Measurements from ENCODE around the gene CACNB4.

CACNB4 gene

DNA sequence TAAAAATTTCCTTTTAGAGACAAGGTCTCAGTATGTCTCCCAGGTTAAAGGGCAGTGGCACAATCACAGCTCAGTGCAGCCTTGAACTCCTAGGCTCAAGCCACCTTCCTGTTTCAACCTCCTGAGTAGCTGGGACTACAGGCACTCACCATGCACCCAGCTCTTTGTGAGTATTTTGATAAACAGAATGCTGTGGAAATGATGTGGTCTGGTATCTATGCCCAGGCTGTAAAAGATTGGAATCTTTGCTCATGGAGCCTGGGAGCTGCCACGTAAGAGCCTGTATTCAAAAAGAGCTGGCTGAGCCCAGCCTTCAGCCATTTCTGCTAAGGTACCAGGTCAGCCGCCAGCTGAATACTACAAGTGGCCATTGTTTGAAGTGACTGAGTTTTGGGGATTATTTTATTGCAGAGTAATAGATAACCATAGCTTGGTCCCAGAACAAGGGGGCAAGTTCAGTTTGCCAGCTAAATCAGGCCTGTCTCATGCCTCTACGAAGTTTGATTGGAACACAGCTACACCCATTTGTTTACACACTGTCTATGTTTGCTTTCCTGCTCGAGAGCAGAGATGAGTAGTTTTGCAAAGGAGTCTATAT is 249.3 kb downstream of the CACNB4 start:
- no peak for DNase-seq

DNA sequence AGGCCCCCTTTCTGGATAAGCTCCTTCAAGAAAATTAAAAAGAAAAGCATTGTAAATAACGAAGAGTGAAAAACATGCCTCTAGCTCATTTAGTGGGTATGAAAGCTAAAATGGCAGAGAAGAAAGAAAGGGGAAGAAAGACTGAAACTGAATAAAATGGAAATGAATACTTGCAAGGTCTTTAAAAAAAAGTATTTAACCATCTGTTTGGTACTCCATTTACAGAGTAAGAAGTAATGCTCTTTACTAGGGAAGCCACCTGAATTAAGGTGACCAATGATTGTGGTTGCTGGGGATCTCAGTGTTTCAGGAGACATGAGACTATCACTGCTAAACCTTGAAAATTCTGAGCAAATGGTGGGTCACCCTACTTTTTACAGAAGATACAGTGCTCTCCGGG is 253.0 kb downstream of the CACNB4 start:
- DNase-seq: no peak

DNA sequence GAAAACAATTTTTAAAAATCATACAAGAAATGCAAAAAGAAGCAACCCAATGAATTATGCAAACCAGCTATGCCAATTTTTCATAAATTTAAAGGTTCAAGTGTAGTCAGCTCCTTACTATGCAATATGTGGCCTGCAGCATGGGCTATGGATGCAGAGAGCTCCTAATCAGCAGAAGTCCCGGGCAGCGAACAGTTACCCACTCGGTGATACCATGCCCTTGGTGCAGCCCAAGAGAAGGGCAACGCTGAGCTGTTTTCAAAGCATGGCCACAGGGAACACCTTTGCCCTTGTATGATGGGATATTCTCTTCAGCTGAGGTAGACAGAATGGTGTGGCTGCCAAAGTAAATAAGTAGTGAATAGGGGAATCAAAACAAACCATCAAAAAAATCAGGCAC is 253.4 kb downstream of the CACNB4 start:
- no peak for DNase-seq

DNA sequence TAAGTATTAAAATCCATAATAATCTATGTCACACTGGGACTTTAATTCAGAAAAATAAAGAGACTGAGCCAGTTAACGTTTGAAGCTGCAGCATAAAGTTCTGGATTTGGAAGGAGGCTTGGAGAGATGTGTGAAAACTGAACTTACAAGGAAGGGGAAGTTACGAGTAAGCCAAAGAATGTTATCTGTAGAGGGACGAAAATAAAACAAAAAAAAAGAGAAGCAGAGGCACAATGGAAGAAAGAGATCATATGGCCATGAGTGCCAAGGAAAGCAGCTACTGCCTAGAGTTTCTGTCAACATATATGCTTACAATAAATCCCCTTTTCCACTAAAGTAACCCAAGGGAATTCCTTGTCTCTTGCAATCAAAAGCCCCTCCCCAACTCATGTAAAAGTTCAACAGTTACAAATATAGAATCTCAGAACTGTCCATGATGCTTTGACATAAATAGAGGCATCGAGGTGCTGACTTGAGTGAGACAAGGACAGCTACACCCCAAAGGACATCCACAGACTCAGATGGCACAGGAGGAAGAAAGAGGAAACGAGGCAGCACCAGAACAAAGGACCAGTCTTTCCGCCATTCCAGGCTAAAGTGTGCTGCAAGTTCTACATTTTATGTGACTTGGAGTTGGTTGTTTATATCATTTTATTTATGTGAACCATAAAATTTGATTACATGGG is 254.5 kb downstream of the CACNB4 start:
- DNase-seq: no peak

DNA sequence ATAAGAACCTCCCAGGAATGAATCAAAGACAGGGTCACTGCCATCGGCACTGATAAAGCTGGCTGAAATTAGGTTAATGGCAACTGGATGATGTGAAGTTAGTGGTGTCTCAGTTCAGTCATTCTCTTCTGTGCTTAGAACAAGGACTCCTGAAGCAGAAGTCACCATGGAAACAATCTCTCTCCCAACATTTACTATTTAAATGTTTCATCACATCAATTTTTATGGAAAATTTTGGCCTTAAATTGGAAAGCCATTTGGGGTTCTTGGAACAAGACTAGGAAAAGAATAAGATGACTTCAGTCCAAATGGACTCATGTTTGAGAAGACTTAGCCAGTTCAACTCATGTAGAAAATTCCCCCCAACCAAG is 255.2 kb downstream of the CACNB4 start:
- DNase-seq: no peak

DNA sequence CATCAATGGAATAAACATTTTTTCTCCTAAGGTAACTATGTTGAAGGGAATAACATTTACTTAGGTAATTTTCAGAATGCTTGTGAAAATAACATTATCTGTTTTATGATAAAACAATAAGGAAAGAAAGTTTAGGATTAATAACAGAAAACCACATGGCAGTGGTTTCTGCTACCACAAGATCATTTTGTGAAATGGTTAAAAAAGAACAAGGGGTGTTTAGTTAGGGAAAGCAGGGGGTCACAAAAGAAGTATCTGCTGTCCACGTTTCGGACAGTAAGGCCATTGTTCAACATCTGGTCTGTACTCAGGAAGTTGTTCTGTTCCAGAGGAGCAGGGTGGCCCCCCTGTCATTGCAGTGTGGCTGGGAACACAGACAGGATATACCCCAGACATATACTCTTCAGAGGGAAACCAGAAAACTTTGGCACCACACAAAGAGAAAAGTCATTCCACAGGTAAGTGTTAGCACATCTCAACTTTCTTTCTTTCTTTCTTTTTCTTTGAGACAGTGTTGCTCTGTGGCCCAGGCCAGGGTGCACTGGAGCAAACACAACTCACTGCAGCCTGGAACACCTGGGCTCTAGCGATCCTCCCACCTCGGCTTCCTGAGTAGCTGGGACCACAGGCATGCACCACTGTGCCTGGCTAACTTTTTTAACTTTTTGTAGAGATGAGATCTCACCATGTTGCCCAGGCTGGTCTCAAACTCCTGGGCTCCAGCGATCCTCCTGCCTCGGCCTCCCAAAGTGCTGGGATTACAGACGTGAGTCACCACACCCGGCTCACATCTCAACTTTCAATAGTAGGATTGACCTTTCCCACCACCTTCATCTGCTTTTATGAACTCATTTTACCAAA is 255.8 kb downstream of the CACNB4 start:
- DNase-seq: no peak

DNA sequence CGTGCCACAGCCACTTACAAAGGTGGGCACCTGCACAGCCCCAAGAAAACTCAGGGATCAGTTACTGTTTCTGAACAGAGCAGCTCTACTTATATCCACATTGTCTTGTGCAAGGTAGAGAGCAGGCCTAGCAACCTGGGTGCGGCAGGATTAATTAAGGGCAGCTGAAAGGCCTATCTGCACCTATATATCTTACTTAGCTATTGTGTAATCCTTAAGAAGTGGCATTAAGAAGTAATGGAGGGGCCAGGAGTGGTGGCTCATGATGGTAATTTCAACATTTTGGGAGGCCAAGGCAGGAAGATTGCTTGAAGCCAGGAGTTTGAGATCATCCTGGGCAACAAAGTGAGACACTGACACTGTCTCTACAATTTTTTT is 257.8 kb downstream of the CACNB4 start:
- DNase-seq: no peak

DNA sequence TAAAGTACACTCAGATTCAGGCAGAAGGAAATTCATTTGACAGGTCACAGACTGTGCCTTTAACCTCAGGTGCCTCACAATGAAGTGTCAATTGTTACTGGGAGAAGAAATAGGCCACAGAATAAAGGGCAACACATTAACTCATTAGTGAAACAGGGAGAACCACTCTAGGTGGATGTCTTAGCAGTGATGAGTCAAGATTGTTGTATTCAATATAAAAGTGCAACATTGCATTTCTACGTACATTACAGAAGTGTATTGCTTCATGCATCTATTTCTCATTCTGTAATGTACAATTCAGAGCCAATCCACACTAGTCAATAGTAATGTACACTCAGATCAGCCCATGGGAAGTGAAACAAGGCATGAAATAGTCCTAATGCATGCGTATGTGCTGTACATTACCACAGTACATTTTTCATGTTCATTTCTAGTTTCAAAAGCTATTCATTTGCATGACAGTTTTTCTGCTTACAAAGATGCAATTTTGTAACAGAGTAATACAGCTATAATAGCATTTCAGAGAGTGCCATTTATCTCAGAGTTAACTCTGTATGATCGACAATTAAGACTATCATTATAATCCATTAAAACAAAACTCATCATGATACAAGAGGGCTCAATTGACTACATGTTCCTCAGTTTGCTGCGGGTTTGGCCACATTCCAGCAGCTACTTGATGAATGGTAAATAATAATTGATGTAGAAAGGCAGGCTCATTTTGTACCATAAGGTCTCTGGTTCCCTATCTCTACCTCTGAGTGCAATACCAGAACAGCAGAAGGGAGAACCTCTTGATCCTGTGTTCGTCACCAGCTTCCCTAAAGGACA is 258.4 kb downstream of the CACNB4 start:
- no peak for DNase-seq

DNA sequence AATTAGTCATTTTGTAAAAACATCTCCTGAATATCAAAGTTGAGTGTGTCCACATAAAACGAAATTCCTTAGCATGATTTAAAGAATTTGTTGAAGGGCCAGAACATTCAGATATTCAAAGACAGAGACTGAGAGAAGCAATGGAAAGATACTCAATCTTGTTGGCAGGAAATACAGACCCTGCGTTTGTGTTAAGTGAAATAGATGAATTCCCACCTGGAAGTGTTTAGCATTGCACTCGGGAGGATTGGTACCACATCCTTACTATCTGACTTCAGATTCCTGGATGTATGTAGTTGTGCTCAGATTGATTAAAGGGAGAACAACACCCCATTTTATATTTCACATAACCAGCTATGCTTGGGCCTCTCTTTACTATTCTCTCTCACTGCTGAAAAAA is 260.9 kb downstream of the CACNB4 start:
- no peak for DNase-seq

DNA sequence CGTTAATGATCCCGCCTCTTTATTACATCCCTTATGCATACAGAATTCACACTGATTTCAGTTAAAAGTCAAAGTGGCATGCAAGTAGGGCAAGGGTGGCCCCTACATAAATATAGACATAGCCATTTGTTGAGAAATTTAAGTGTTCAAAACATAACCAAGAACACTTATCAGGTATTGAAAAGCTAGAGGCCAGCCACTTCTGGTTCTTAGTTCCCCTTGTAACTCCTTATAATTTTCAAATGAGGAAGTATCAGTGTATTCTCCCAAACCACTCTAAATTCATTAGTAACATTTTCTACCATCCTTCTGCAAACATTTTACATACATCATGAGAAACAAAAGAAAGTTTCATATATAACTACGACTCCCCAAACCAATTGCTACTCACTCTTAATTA is 264.9 kb downstream of the CACNB4 start:
- DNase-seq: no peak

DNA sequence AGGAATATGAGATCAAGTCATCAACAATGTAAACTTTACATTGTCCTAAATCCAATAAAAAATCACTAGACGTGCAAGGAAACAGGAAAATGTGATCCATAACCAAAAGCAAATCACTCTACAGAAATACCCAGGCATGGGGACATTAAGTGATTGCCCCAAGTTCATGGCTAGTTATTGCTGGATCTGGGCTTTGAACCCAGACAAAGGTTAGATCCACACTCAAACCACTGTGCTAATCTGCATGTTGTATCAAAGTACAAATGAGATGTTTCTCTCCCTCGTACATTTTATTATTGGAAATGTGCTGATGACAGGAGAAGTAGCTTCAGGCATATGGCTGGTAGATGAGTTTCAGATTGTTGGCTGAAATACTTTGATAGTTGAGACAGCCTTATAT is 267.9 kb downstream of the CACNB4 start:
- no peak for DNase-seq

DNA sequence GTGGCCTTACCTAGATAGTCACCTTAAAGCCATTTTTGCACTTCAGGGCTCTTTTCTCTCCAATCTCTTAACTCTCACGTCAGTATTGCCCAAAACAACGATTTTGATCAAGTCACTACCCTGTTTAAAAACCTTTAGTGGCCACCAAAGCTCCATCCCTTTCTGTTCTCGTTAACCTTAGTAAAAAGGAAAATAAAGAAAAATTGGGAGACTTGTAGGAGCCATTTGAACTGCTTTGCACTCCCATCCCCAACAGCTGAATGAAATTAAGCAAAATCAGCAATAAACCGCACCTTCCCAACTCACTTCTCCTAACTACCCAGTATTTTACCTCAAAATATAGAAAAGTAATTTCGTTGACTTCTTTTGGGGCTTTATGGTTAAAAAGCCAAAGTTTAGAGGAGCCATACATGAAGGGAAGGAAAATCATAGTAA is 269.9 kb downstream of the CACNB4 start:
- DNase-seq: no peak

DNA sequence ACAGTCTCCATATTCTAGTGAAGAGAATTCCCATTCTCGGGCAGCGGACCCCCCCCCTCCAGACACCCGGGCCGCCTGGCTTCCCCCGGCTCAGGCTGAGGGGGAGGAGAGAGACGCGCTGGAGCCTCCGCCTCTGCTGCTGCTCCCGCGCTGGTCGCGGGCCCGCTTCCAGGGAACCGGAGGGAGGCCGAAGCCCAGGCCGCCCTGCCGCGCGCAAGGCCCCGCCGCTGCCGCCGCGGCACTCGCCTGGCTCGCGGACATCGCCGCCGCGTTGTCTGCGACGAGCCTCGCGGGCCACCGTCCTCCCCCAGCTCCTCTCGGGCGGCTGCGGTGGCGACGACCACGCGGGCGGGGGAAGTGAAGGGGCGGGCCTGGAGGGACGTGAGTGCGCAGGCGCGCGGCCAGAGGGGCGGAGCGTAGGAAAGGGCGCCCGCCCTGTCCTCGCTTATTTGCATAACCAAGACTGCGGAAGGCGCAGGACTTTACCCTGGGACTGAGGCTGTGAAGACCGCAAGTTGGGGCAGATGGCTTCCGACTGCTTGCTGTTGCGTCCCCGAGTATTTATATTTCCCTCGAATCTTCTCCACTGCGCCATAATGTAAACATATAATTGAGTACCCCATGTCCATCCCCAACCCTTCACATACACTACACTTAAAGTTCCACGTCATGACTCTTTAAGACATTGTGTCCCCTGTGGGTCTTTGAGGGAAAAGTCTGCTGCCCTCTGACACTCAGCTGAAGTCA is 270.5 kb downstream of the CACNB4 start, which contains the start of gene ARL5A:
Gene ARL5A (minus strand): TSS at position 279 of the 747 bp plus-strand sequence. CDS start 245 bp downstream, at position 34.
- DNase-seq: peak; percentile 96

DNA sequence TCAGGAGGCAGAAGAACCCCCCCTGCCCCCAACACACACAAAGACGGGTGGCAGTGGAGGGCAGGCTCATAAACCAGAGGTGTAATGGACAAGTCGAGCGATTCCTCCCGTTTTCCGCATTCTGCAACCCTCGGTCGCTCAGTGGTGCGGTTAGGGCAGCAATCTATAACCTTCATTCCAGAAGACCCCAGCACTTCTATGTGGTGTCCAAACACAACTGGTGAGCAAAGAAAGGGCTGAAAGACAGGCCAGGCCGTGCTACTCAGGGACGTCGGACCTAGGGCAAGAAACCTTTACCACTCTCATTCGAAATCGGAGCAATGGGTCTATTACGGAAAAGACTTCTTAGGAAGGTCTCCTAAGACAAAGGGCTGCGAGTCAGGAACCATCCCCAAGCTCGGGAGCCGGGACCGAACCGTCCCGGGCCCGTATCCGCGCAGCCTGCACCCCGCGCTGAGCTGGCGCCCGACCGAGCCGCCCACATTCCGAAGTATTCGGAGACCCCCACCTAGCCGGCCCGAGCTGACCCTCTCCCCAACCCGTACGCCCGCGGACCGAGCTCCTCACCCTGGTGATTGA is 271.2 kb downstream of the CACNB4 start:
- peak; percentile 20 for DNase-seq

DNA sequence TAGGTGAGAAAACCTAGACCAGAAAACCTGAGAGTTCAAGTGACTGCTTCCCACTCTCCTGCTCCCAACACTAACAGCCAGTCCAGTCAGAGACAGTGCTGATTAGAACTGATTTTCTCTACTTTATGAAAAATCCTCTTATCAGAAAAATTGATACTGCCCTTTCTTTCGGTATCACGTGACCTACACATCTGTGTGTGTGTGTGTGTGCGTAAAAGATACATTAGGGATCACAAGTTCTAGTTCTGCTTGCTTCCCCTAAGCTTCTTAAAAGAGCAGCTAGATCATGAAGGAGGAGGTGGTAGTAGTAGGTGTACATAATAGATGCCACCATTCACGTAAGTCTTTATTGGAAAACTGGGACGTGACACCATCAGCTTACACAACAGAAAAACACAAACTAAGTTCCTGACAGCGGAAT is 272.1 kb downstream of the CACNB4 start:
- DNase-seq: peak; percentile 4

DNA sequence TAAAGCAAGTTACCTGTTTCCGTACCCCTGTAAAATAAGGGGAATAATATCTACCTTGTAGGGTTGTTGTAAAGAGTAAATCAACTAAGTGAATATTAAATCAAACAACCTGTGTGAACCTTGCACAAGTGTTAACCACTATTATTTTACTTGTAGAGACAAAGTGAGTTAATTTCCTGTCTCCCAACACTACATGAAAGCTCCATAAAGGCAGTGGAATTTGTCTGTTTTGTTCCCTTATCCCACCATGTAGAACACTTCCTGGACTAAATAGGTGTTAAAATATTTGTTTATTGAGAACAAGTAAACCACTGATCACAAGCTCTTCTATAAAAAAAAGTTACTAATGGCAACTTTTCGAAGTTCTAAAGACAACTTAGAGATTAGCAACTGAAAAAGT is 274.0 kb downstream of the CACNB4 start:
- no peak for DNase-seq

DNA sequence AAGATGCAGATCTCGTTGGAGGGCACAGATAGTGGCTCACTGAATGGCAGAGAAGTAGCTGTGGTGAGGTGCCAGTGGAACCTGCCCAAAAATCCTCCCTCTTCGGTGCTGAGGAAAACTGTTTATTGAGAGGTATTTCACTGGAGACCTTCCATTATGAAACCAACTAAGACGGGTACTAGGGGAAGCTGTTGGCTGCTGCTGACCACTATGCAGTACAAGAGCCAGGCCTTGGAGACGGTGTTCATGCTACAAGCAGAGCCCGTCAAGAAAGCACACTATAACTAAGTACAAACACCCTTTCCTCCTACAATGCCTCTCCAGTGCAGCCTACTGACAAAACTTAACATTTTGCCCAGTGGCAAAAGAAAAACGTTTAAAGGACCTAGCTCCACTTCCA is 275.2 kb downstream of the CACNB4 start:
- no peak for DNase-seq

DNA sequence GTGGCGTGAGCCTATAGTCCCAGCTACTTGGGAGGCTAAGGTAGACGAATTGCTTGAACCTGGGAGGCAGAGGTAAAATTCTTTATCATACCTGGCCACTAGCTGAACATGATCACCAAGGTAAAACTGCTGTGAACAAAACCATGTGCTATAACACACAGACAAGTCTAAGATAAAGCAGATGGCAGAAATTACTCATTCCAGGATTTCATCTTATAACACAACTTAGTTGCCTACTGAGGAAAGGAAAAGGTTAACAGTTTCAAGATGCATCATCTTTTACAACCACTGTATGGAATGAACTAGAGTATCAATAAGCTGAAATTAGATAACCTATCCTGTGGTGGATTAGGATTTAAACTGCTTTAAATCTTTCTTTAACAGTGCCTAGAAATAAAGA is 278.9 kb downstream of the CACNB4 start:
- no peak for DNase-seq

DNA sequence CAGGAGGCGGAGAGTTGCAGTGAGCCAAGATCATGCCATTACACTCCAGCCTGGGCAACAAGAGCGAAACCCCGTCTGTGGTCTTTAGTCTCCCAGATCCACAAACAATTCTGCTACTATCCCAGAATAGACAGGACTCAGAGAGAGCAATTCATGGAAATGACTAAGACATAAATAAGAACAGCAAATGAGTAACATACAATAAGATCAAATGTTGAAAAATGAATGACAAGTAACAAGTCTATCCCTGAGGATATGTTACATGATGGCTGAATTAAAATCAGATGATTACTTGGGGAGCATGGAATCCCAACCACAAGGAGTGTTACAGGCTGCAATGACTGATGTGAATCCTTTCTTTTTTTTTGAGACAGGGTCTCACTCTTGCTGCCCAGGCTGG is 280.9 kb downstream of the CACNB4 start:
- DNase-seq: no peak

DNA sequence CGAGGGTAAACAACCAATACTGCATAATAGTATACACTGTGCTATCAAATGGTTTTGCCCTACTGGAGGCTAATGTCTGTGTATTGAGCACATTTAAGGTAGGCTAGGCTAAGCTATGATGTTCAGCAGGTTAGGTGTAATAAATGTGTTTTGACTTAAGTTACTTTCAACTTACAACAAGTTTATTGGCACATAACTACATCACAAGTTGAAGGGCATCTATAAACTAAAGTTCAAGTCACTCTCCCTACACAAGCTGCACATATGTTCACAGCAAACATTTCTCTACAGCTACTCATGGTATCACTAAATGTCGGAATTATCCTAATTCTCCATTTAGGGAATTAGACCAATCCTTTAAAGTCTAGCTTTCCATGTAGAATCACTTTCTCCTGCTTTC is 282.0 kb downstream of the CACNB4 start:
- DNase-seq: no peak

DNA sequence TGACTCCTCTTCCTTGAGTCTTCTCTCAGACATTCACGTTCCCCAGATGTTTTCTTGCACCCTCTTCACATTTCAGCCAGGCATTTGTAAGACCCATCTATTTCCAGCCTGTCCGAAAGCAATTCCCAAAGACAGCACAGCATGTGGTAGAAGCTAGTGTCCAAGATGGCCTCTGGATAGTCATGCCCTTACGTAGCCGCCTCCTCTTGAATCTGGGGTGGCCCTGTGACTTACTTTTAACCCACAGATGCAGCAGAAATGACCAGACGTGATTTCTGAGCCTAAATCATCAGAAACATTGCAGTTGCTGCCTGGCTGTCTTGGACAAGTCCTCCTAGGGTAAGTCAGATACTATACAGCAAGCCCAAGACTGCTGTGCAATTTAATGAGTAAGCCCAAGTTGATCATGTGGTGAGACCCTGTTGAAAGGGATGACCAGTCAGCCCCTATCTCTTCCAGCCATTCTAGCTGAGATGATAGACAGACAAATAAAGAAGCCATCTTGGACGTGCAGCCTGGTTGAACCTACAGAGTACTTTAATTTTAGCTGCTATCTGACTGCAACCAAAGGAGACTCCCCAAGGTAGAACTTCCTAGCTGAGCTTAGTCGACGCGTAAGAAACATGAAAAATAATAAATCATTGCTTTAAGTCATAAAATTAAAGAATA is 282.9 kb downstream of the CACNB4 start:
- no peak for DNase-seq

All from fibroblast of skin of scalp (primary cell).